Ovary (tissue), 3 donors: Measurements from ENCODE around the gene NWD2.

Source experiments
- CTCF ChIP-seq, 3 donors: fragments of 450-650 bp in 2 of 3; fragments of 200-600 bp in 1 of 3; IDR thresholded peaks; one replicate each; pipeline versions ENCODE4 v1.5.1 to v1.8.0; 2016 to 2022; ENCODE audit warnings: antibody characterized with exemption in 3 of 3, mild to moderate bottlenecking in 1 of 3
- EP300 ChIP-seq: sonication (generic); formaldehyde crosslinking; IDR thresholded peaks from one replicate; pipeline ENCODE4 v1.6.1; 2017; ENCODE audit warnings: antibody characterized with exemption
- POLR2A ChIP-seq: fragments of 450-650 bp; IDR thresholded peaks from one replicate; pipeline ENCODE4 v1.6.1; 2017; ENCODE audit warnings: antibody characterized with exemption, mild to moderate bottlenecking, moderate library complexity
- donor health status: DM: no; HTN: no; CAD: no.

GRCh38 chr4:37445023-37445422 lies 200.5 kb downstream of the NWD2 start:
- TF ChIP-seq CTCF (IDR thresholded peaks at IDR 0.05) (no peak), POLR2A (no peak), EP300 (no peak)
